Erythroblast (primary cell): ENCODE data around the gene ACVR1B.

Experiments used
- GATA1 ChIP-seq: IDR thresholded peaks from 2 replicates; pipeline ENCODE4 v1.6.1; 2011; ENCODE audit warnings: low read depth, mild to moderate bottlenecking, control low read depth, low read length, moderate library complexity
- POLR2A ChIP-seq: IDR thresholded peaks from 2 replicates; pipeline ENCODE4 v1.6.1; 2011; ENCODE audit warnings: mild to moderate bottlenecking, low read length

- TF ChIP-seq POLR2A (no peak), GATA1 (no peak)
Observed at GRCh38 chr12:52041035-52041434, 89.5 kb downstream of the ACVR1B start.
